Measurements from ENCODE around the gene ZER1.
"Not testable (repeated sequence)": the region's sequence is repeated elsewhere in the genome, so short reads cannot be mapped to it uniquely, and the experiment has no call there.

ZER1 gene

GRCh38 chr9:128713941-128714573, 57.7 kb downstream of the ZER1 start:
- DNase-seq = no peak

GRCh38 chr9:128713411-128713780, 58.3 kb downstream of the ZER1 start:
- no peak for DNase-seq

- no peak for DNase-seq
These were observed 59.0 kb downstream of the ZER1 start for GRCh38 chr9:128712451-128713410.

- DNase-seq = no peak
These were observed 64.3 kb downstream of the ZER1 start for GRCh38 chr9:128707446-128707845.

GRCh38 chr9:128706671-128707381, 64.9 kb downstream of the ZER1 start:
- DNase-seq = no peak

GRCh38 chr9:128706045-128706444, 65.7 kb downstream of the ZER1 start:
- no peak for DNase-seq

- no peak for DNase-seq
These were observed 66.4 kb downstream of the ZER1 start for GRCh38 chr9:128705051-128705965.

GRCh38 chr9:128704356-128704670, 67.4 kb downstream of the ZER1 start:
- DNase-seq = no peak

GRCh38 chr9:128703616-128704355, 67.9 kb downstream of the ZER1 start:
- DNase-seq = no peak

GRCh38 chr9:128702949-128703615, 68.6 kb downstream of the ZER1 start:
- DNase-seq = no peak

GRCh38 chr9:128702445-128702948, 69.2 kb downstream of the ZER1 start, which contains the start of gene PKN3:
Gene PKN3 (plus strand): TSS chr9:128702503. CDS start chr9:128702916, 413 bp downstream.
- DNase-seq = peak; percentile 90

GRCh38 chr9:128701227-128701854, 70.4 kb downstream of the ZER1 start:
- no peak for DNase-seq

GRCh38 chr9:128699096-128699795, 72.5 kb downstream of the ZER1 start:
- DNase-seq = not testable (repeated sequence)

GRCh38 chr9:128696923-128697707, 74.6 kb downstream of the ZER1 start:
- DNase-seq = no peak

GRCh38 chr9:128694344-128694743, 77.4 kb downstream of the ZER1 start:
- no peak for DNase-seq

GRCh38 chr9:128693738-128694137, 78.0 kb downstream of the ZER1 start:
- DNase-seq = not testable (repeated sequence)

GRCh38 chr9:128690684-128691034, 81.1 kb downstream of the ZER1 start:
- DNase-seq = no peak

GRCh38 chr9:128689820-128690683, 81.7 kb downstream of the ZER1 start:
- peak; percentile 69 for DNase-seq
